Hepatocyte (in vitro differentiated cells): Measurements from ENCODE around the gene MED13L. TPM values are rescaled to one million over a fixed set of nuclear protein-coding genes. Genes with fewer than 3 reads are reported as not detected.

Source experiments
- DNase-seq: peaks from one replicate; pipeline ENCODE4 v3.0.0-alpha.2; 2016; ENCODE audit warnings: low spot score
- H2AFZ ChIP-seq: fragments of 200-600 bp; sonication (generic); 2 replicates; pipeline ENCODE4 v1.6.0; 2016; ENCODE audit warnings: antibody characterized with exemption, mild to moderate bottlenecking
- H3K27ac ChIP-seq: fragments of 200-600 bp; sonication (generic); 2 replicates; pipeline ENCODE4 v1.5.1; 2016; ENCODE audit warnings: mild to moderate bottlenecking
- H3K27me3 ChIP-seq: fragments of 200-600 bp; sonication (generic); 2 replicates; pipeline ENCODE4 v1.6.1; 2016
- H3K36me3 ChIP-seq: fragments of 200-600 bp; sonication (generic); replicated peaks from 2 replicates; pipeline ENCODE4 v1.5.1; 2016; ENCODE audit warnings: low read depth; ENCODE audit not compliant: insufficient read depth
- H3K4me1 ChIP-seq: fragments of 200-600 bp; sonication (generic); 2 replicates; pipeline ENCODE4 v1.5.1; 2016; ENCODE audit warnings: mild to moderate bottlenecking, moderate library complexity; ENCODE audit not compliant: insufficient read depth
- H3K4me2 ChIP-seq: fragments of 200-600 bp; sonication (generic); 2 replicates; pipeline ENCODE4 v1.6.0; 2016
- H3K4me3 ChIP-seq: fragments of 200-600 bp; sonication (generic); 2 replicates; pipeline ENCODE4 v1.5.1; 2016; ENCODE audit warnings: mild to moderate bottlenecking
- H3K79me2 ChIP-seq: fragments of 200-600 bp; sonication (generic); 2 replicates; pipeline ENCODE4 v1.6.0; 2017; ENCODE audit warnings: mild to moderate bottlenecking
- H3K9me2 ChIP-seq: fragments of 200-600 bp; sonication (generic); replicated peaks from 2 replicates; pipeline ENCODE4 v1.6.0; 2017; ENCODE audit warnings: mild to moderate bottlenecking; ENCODE audit not compliant: insufficient read depth
- H3K9me3 ChIP-seq: fragments of 200-600 bp; sonication (generic); 2 replicates; pipeline ENCODE4 v1.5.1; 2016; ENCODE audit warnings: low read depth, mild to moderate bottlenecking
- H4K20me1 ChIP-seq: fragments of 200-600 bp; sonication (generic); 2 replicates; pipeline ENCODE4 v1.6.0; 2016; ENCODE audit warnings: mild to moderate bottlenecking; ENCODE audit not compliant: insufficient read depth, poor library complexity, severe bottlenecking
- CTCF ChIP-seq: fragments of 200-600 bp; sonication (generic); IDR thresholded peaks from 2 replicates; pipeline ENCODE4 v1.5.1; 2016; ENCODE audit warnings: antibody characterized with exemption, mild to moderate bottlenecking; ENCODE audit not compliant: poor library complexity
- EZH2 ChIP-seq: fragments of 200-600 bp; sonication (generic); IDR thresholded peaks from 2 replicates; pipeline ENCODE4 v1.6.1; 2016; ENCODE audit warnings: antibody characterized with exemption, mild to moderate bottlenecking, borderline replicate concordance
- EZH2phosphoT487 ChIP-seq: fragments of 200-600 bp; sonication (generic); IDR thresholded peaks from one replicate; pipeline ENCODE4 v1.6.1; 2018; ENCODE audit warnings: antibody characterized with exemption, mild to moderate bottlenecking, low read depth, moderate library complexity; ENCODE audit not compliant: unreplicated experiment, severe bottlenecking
- whole genome bisulfite sequencing: methylation state at CpG from one replicate; pipeline ENCODE4 v1.1.6; 2016; ENCODE audit warnings: low lambda C conversion rate; ENCODE audit errors: missing lambda C conversion rate; 5-methylcytosine and 5-hydroxymethylcytosine counted together
- polyA plus RNA-seq: library from polyadenylated mRNA; unstranded; fragments of >200 nt; fragmentation: Nextera tagmentation; extraction: Ambion mirVana; gene quantifications from 2 replicates; pipeline ENCODE4 v1.2.1, GENCODE V29; 2016
- total RNA-seq: library from RNA; depleted of rRNA; stranded (reverse); fragments of >200 nt; gene quantifications from 2 replicates; pipeline ENCODE4 v1.2.3, GENCODE V29; 2014

Gene MED13L
- total and polyA plus RNA-seq, 2 experiments from 2014 or later: 23.7 to 135 TPM

GRCh38 chr12:115938794-115939377 is 338.6 kb downstream of the MED13L start:
- no peak overlapping the region for H2AFZ ChIP-seq
- H3K9me3 ChIP-seq: no peaks in the 10 kb centered on the region
- no peaks in the 10 kb centered on the region for H3K9me2 ChIP-seq
- H4K20me1 ChIP-seq: no peaks in the 10 kb centered on the region
- no peaks in the 10 kb centered on the region for H3K27me3 ChIP-seq
- 88% methylated on average over 1 of the region's 1 CpG for WGBS
- no peak overlapping the region for H3K4me2 ChIP-seq
- no peak for DNase-seq
- H3K36me3 ChIP-seq: no peaks in the 10 kb centered on the region
- no peak overlapping the region for H3K4me3 ChIP-seq
- no peak for TF ChIP-seq EZH2
- no peak for TF ChIP-seq EZH2phosphoT487
- no peak for TF ChIP-seq CTCF
- H3K27ac ChIP-seq: no peak overlapping the region
- no peaks in the 10 kb centered on the region for H3K4me1 ChIP-seq
- no peaks in the 10 kb centered on the region for H3K79me2 ChIP-seq

- H3K9me3 ChIP-seq: no peaks in the 10 kb centered on the region
- 83% methylated on average over 8 of the region's 8 CpGs for WGBS
These were observed 340.2 kb downstream of the MED13L start for GRCh38 chr12:115936997-115937916.

GRCh38 chr12:115934877-115935276 is 342.6 kb downstream of the MED13L start:
- H3K9me2 ChIP-seq: no peaks in the 10 kb centered on the region
- H3K4me3 ChIP-seq: no peak overlapping the region
- no peaks in the 10 kb centered on the region for H3K36me3 ChIP-seq
- no peak overlapping the region for H3K27ac ChIP-seq
- no peak for DNase-seq
- H3K9me3 ChIP-seq: no peaks in the 10 kb centered on the region
- no peaks in the 10 kb centered on the region for H4K20me1 ChIP-seq
- 97% methylated on average over 7 of the region's 7 CpGs for WGBS
- H3K4me1 ChIP-seq: no peaks in the 10 kb centered on the region
- TF ChIP-seq CTCF (no peak), EZH2phosphoT487 (no peak), EZH2 (no peak)
- no peak overlapping the region for H2AFZ ChIP-seq
- H3K4me2 ChIP-seq: no peak overlapping the region
- no peaks in the 10 kb centered on the region for H3K79me2 ChIP-seq
- no peaks in the 10 kb centered on the region for H3K27me3 ChIP-seq

More at GRCh38 chr12:115936997-115937916, 340.2 kb downstream of the MED13L start:
- H3K9me2 ChIP-seq: no peaks in the 10 kb centered on the region
- no peaks in the 10 kb centered on the region for H3K27me3 ChIP-seq
- no peak overlapping the region for H2AFZ ChIP-seq
- no peak overlapping the region for H3K27ac ChIP-seq
- no peak for TF ChIP-seq CTCF
- no peak for TF ChIP-seq EZH2phosphoT487
- TF ChIP-seq EZH2: no peak
- no peak for DNase-seq
- H3K4me1 ChIP-seq: no peaks in the 10 kb centered on the region
- no peak overlapping the region for H3K4me2 ChIP-seq
- no peaks in the 10 kb centered on the region for H4K20me1 ChIP-seq
- H3K79me2 ChIP-seq: no peaks in the 10 kb centered on the region
- no peak overlapping the region for H3K4me3 ChIP-seq
- no peaks in the 10 kb centered on the region for H3K36me3 ChIP-seq
